Mammary epithelial cell (primary cell): Measurements from ENCODE around the gene MYO18A.

Experiments used
- EZH2 ChIP-seq: IDR thresholded peaks from 2 replicates; pipeline ENCODE4 v1.6.1; 2012; ENCODE audit warnings: low read length, inconsistent platforms, borderline replicate concordance
- TF ChIP-seq, protein P1 (sequence below), 2 donors: IDR thresholded peaks in 1 of 2; conservative IDR thresholded peaks in 1 of 2; 2 replicates each; pipeline ENCODE4 v1.5.1; 2011 to 2012; ENCODE audit warnings: inconsistent platforms in 2 of 2, low read length in 2 of 2, mild to moderate bottlenecking in 2 of 2, control low read depth in 1 of 2, low read depth in 1 of 2; ENCODE audit not compliant: insufficient read depth in 1 of 2; ENCODE audit errors: extremely low read depth in 1 of 2

DNA sequence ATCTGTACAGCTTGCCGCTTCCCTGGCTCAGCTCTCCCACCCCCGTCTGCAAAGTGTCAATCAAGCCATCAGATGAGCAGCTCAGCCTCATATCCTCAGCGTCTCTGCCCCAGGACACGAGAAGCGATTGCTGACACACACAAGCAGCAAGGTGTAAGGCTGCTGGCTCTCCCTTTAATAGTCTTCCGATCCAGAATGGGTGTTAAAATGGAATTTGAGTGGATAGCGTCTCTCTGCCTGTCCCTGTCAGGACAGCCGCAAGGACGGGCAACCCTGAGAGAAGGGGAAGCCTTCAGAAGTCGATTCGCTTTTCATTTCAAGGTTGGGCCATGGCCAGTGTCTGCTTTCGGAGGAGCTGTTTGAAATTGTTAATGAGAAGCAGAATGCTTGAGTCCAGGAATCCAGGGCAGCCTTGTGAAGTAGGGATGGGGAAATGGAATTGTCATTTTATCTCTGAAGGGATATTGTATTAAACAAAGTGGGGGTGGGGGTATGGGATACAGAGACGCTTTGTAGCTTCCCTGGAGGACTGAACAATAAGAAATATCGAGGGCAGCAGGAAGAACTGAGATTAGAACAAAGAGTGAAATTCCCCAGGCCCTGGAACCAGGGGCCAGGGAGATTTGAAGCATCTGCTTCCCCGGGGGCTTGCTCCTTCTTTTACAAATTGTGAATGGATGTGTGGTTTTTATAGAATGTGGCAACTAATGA, 142.0 kb downstream of the MYO18A start:
- TF ChIP-seq EZH2: no peak
- TF ChIP-seq, protein P1, sequence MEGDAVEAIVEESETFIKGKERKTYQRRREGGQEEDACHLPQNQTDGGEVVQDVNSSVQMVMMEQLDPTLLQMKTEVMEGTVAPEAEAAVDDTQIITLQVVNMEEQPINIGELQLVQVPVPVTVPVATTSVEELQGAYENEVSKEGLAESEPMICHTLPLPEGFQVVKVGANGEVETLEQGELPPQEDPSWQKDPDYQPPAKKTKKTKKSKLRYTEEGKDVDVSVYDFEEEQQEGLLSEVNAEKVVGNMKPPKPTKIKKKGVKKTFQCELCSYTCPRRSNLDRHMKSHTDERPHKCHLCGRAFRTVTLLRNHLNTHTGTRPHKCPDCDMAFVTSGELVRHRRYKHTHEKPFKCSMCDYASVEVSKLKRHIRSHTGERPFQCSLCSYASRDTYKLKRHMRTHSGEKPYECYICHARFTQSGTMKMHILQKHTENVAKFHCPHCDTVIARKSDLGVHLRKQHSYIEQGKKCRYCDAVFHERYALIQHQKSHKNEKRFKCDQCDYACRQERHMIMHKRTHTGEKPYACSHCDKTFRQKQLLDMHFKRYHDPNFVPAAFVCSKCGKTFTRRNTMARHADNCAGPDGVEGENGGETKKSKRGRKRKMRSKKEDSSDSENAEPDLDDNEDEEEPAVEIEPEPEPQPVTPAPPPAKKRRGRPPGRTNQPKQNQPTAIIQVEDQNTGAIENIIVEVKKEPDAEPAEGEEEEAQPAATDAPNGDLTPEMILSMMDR (conservative IDR thresholded peaks at IDR 0.05 in 1 of 2, IDR thresholded peaks at IDR 0.05 in 1 of 2; ENCODE audit: extremely low read depth in 1 of 2, insufficient read depth in 1 of 2, low read depth in 1 of 2, low read length in 2 of 2): no peak
